ENCODE measurements around the gene SETX. TPM values are rescaled to one million over a fixed set of nuclear protein-coding genes. Genes with fewer than 3 reads are reported as not detected.
A peak's percentile ranks its signal among the peaks of the same experiment; 100 is the strongest.

The SETX gene
- total RNA-seq, 1 donor from 2014 or later = 72.1 TPM

DNA sequence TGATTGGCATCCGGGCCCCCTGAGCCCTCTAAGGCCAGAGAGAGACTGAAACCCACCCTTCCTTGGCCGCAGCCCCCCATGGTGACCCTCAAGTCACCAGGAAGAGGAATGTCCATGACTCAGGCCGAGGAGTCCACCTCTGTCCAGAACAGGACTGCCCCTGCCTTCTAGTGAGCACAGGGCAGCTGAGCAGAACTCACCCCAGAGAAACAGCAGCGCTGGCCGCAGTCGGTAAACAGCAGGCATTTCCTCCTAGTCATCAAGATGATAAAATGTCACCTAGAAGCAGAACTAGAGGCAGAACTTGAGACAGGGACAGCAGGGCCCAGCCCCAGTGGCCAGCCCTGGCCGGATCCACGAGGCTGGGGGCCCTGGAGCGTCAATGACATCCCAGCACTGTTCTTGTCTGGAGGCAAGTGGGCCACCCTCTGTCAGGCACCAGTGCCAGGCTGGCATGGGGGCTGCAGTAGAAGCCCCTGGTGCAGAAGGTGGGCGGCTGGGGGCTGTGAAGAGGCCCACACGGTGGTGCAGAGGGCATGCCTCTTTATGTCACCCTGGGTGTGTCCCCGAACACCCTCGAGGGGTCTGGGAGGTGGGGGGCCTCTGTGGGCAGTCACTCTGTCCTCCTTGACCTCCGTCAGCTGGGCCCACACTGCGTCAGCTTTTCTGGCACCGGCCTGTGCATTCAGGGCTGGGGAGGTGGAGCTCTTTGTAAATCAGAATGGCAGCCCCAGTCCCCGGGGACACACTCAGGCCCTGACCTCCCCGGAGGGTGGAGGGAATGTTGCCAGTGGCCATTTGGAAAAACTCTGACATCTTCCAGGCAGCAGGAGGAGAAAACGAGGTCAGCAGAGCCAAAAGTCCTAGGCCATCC lies 110.0 kb downstream of the SETX start:
- Histone ChIP-seq H3K36me3 (ENCODE audit: control insufficient read depth, insufficient read depth, low read length) (no peaks in the 10 kb centered on the region), H3K27me3 (ENCODE audit: control insufficient read depth, insufficient read depth, low read length) (peaks cover 2% of the 10 kb centered on the region), H3K4me3 (ENCODE audit: low read depth, low read length) (no peak overlapping the region)
- FAIRE-seq = no peak
- TF ChIP-seq, protein P1, sequence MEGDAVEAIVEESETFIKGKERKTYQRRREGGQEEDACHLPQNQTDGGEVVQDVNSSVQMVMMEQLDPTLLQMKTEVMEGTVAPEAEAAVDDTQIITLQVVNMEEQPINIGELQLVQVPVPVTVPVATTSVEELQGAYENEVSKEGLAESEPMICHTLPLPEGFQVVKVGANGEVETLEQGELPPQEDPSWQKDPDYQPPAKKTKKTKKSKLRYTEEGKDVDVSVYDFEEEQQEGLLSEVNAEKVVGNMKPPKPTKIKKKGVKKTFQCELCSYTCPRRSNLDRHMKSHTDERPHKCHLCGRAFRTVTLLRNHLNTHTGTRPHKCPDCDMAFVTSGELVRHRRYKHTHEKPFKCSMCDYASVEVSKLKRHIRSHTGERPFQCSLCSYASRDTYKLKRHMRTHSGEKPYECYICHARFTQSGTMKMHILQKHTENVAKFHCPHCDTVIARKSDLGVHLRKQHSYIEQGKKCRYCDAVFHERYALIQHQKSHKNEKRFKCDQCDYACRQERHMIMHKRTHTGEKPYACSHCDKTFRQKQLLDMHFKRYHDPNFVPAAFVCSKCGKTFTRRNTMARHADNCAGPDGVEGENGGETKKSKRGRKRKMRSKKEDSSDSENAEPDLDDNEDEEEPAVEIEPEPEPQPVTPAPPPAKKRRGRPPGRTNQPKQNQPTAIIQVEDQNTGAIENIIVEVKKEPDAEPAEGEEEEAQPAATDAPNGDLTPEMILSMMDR (IDR thresholded peaks at IDR 0.05; ENCODE audit: insufficient read depth, low read length, severe bottlenecking) = no peak
- no peak for DNase-seq (ENCODE audit: low read depth)

DNA sequence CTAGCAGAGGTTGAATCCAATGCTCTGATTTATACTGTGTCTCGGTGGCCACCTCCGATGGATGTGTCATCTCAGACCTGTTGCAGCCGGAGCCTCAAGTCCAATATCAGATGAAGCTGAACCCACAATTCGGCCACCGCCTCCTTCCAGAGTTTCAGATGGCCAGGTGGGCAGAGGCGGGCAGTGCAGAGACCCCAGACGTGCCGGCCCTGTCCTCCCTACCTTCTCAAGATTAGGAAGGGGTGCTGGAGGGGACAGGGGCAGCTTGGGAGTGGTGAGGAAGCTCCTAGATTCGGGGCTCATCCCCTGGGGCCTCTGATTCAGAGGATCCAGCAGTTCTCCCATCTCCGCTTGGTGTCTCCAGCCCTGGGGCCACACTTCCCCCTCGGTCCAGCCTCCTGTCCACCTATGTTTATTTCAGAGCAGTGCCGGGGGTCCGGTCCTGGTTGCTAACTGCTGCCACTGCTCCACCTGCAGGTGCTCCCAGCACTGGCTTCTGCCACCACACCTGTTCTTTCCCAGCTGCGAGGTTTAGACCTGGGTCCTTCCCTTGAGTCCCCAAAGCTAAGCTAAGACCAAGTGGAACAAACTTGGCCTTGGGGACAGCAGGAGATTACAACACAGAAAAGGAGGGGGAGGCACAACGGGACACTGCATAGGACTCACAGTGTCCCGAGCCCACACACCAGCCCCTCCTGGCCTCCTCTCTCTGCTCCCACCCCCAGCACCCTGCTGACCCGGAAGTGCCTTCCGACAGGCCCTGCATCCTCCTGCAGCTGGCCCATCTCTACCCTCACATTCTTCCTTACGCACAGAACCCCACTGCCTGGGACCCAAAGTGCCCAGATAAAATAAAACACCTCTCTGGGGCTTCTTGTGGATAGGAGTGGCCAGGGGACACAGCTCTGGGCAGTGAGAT lies 111.4 kb downstream of the SETX start:
- FAIRE-seq (no peak), DNase-seq (ENCODE audit: low read depth) (peak; percentile 23)
- Histone ChIP-seq H3K36me3 (ENCODE audit: control insufficient read depth, insufficient read depth, low read length) (no peaks in the 10 kb centered on the region), H3K27me3 (ENCODE audit: control insufficient read depth, insufficient read depth, low read length) (peaks cover 6% of the 10 kb centered on the region), H3K4me3 (ENCODE audit: low read depth, low read length) (no peak overlapping the region)
- TF ChIP-seq, protein P1 (IDR thresholded peaks at IDR 0.05; ENCODE audit: insufficient read depth, low read length, severe bottlenecking) = peak; percentile 4

DNA sequence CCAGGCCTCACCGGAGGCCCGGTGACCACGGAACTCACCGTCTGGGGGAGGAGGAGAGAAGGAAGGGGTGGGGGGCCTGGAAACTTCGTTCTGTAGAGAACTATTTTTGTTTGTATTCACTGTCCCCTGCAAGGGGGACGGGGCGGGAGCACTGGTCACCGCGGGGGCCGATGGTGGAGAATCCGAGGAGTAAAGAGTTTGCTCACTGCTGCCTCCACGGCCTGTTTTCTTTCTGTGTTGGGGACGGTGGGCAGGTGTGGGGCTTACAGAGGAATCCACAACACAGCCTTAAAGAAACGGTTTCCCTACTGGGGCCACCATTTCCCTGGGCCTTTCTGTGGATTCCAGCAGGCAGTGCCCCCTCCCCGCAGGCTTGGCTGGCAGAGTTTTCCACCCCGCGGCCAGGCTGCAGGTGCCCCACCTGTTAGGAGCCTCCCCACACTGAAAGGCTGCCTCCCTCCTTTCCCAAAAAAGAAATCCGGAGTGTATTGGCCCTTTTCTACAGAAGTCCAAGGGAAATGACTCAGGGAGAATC lies 112.1 kb downstream of the SETX start:
- Histone ChIP-seq H3K4me3 (ENCODE audit: low read depth, low read length) (peak overlapping the region; percentile 44), H3K27me3 (ENCODE audit: control insufficient read depth, insufficient read depth, low read length) (peaks cover 7% of the 10 kb centered on the region), H3K36me3 (ENCODE audit: control insufficient read depth, insufficient read depth, low read length) (no peaks in the 10 kb centered on the region)
- DNase-seq (ENCODE audit: low read depth) (no peak), FAIRE-seq (no peak)
- TF ChIP-seq, protein P1 (IDR thresholded peaks at IDR 0.05; ENCODE audit: insufficient read depth, low read length, severe bottlenecking) = no peak

DNA sequence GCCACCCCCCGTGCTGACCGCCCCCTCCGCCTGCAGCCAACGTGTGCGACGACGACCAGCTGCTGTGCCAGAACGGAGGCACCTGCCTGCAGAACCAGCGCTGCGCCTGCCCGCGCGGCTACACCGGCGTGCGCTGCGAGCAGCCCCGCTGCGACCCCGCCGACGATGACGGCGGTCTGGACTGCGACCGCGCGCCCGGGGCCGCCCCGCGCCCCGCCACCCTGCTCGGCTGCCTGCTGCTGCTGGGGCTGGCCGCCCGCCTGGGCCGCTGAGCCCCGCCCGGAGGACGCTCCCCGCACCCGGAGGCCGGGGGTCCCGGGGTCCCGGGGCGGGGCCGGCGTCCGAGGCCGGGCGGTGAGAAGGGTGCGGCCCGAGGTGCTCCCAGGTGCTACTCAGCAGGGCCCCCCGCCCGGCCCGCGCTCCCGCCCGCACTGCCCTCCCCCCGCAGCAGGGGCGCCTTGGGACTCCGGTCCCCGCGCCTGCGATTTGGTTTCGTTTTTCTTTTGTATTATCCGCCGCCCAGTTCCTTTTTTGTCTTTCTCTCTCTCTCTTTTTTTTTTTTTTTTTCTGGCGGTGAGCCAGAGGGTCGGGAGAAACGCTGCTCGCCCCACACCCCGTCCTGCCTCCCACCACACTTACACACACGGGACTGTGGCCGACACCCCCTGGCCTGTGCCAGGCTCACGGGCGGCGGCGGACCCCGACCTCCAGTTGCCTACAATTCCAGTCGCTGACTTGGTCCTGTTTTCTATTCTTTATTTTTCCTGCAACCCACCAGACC lies 112.8 kb downstream of the SETX start:
- no peak for FAIRE-seq
- peaks cover 7% of the 10 kb centered on the region for H3K27me3 ChIP-seq (ENCODE audit: control insufficient read depth, insufficient read depth, low read length)
- no peak for DNase-seq (ENCODE audit: low read depth)
- TF ChIP-seq, protein P1 (IDR thresholded peaks at IDR 0.05; ENCODE audit: insufficient read depth, low read length, severe bottlenecking) = no peak
- peak overlapping the region; percentile 44 for H3K4me3 ChIP-seq (ENCODE audit: low read depth, low read length)
- no peaks in the 10 kb centered on the region for H3K36me3 ChIP-seq (ENCODE audit: control insufficient read depth, insufficient read depth, low read length)

DNA sequence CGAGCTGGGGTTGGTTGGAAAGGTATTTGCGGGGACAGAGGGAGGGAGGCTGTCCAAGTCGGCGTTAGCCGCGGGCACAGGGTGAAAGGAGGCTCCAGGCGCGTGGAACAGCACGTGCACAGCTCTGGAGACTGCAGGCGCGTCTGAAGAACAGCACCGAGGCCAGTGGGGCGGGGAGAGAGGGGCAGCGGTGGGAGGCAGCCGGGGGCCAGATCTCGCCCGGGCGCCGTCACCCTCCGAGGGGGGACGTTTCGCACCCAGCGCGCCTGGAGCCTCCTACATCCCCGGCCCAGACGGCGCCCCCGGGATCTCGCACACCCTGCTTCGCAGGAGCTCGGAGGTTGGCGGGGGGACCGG lies 113.3 kb downstream of the SETX start:
- TF ChIP-seq, protein P1 (IDR thresholded peaks at IDR 0.05; ENCODE audit: insufficient read depth, low read length, severe bottlenecking) = no peak
- DNase-seq (ENCODE audit: low read depth) (no peak), FAIRE-seq (no peak)
- Histone ChIP-seq H3K4me3 (ENCODE audit: low read depth, low read length) (peak overlapping the region; percentile 44), H3K27me3 (ENCODE audit: control insufficient read depth, insufficient read depth, low read length) (peaks cover 7% of the 10 kb centered on the region), H3K36me3 (ENCODE audit: control insufficient read depth, insufficient read depth, low read length) (no peaks in the 10 kb centered on the region)
